ENCODE data around the gene SNX27. TPM values are rescaled to one million over a fixed set of nuclear protein-coding genes. Genes with fewer than 3 reads are reported as not detected.

Gene SNX27
- total RNA-seq, 2 experiments from 2014 or later: 13.2 to 13.3 TPM

- Histone ChIP-seq H3K4me3 (ENCODE audit: low read length) (no peak overlapping the region), H3K36me3 (ENCODE audit: insufficient read depth, low read length) (peaks cover 46% of the 10 kb centered on the region), H3K4me1 (ENCODE audit: insufficient read depth, low read length) (peaks cover 2% of the 10 kb centered on the region), H3K27ac (ENCODE audit: low read depth in 1 of 2, low read length in 2 of 2) (no peak overlapping the region), H3K9me3 (ENCODE audit: control insufficient read depth in 1 of 2, insufficient read depth in 1 of 2, low read length in 2 of 2) (no peaks in the 10 kb centered on the region), H3K27me3 (ENCODE audit: control insufficient read depth in 1 of 2, insufficient read depth in 2 of 2, low read length in 2 of 2) (no peaks in the 10 kb centered on the region)
- DNase-seq: no peak
- ChIA-PET CTCF (interaction anchor here (1.2 to 1.4 kb wide), 2 partner anchors 42 to 100 kb away, joined by 3 to 5 read pairs; no protein-coding TSS in a partner anchor), POLR2A (no interaction called here)
- no peaks in the 10 kb centered on the region for H3K27me3 Mint-ChIP-seq
- no peak overlapping the region for H3K4me3 Mint-ChIP-seq
- peaks cover 82% of the 10 kb centered on the region for H3K36me3 Mint-ChIP-seq (ENCODE audit: low read depth)
- ATAC-seq (ENCODE audit: poor library complexity): no peak
- intact Hi-C loops (cut with DNase I, micrococcal nuclease): loop anchor here in 1 of 2 experiments (1.0 kb wide), 1 partner anchor 143 kb away; no protein-coding TSS in a partner anchor
- no peak for TF ChIP-seq CTCF (IDR thresholded peaks at IDR 0.05)
- no peaks in the 10 kb centered on the region for H3K4me1 Mint-ChIP-seq (ENCODE audit: low read depth)
- H3K9me3 Mint-ChIP-seq: no peaks in the 10 kb centered on the region
- H3K27ac Mint-ChIP-seq: no peak overlapping the region
These were observed 81.3 kb downstream of the SNX27 start for GRCh38 chr1:151693057-151693651.

GRCh38 chr1:151701515-151701914, 89.7 kb downstream of the SNX27 start:
- Histone ChIP-seq H3K9me3 (ENCODE audit: control insufficient read depth in 1 of 2, insufficient read depth in 1 of 2, low read length in 2 of 2) (no peaks in the 10 kb centered on the region), H3K4me1 (ENCODE audit: insufficient read depth, low read length) (peaks cover 8% of the 10 kb centered on the region), H3K4me3 (ENCODE audit: low read length) (no peak overlapping the region), H3K27me3 (ENCODE audit: control insufficient read depth in 1 of 2, insufficient read depth in 2 of 2, low read length in 2 of 2) (no peaks in the 10 kb centered on the region), H3K27ac (ENCODE audit: low read depth in 1 of 2, low read length in 2 of 2) (no peak overlapping the region), H3K36me3 (ENCODE audit: insufficient read depth, low read length) (peaks cover 33% of the 10 kb centered on the region)
- ATAC-seq (ENCODE audit: poor library complexity) (no peak), DNase-seq (no peak)
- Mint-ChIP-seq H3K4me1 (ENCODE audit: low read depth) (peaks cover 4% of the 10 kb centered on the region), H3K27ac (no peak overlapping the region), H3K27me3 (no peaks in the 10 kb centered on the region), H3K36me3 (ENCODE audit: low read depth) (peaks cover 45% of the 10 kb centered on the region), H3K4me3 (no peak overlapping the region), H3K9me3 (no peaks in the 10 kb centered on the region)
- CTCF ChIA-PET: no interaction called here
- intact Hi-C loops (cut with DNase I, micrococcal nuclease): no loop called here
- no peak for TF ChIP-seq CTCF (IDR thresholded peaks at IDR 0.05)
- POLR2A ChIA-PET: no interaction called here

- H3K4me1 ChIP-seq (ENCODE audit: insufficient read depth, low read length): peaks cover 9% of the 10 kb centered on the region
- H3K27me3 Mint-ChIP-seq: no peaks in the 10 kb centered on the region
- no peak overlapping the region for H3K27ac Mint-ChIP-seq
- H3K4me3 ChIP-seq (ENCODE audit: low read length): no peak overlapping the region
- no peak overlapping the region for H3K27ac ChIP-seq (ENCODE audit: low read depth in 1 of 2, low read length in 2 of 2)
- H3K4me3 Mint-ChIP-seq: no peak overlapping the region
- intact Hi-C loops (cut with DNase I, micrococcal nuclease): no loop called here
- peaks cover 21% of the 10 kb centered on the region for H3K36me3 ChIP-seq (ENCODE audit: insufficient read depth, low read length)
- no peaks in the 10 kb centered on the region for H3K9me3 ChIP-seq (ENCODE audit: control insufficient read depth in 1 of 2, insufficient read depth in 1 of 2, low read length in 2 of 2)
- ChIA-PET CTCF (no interaction called here), POLR2A (no interaction called here)
- no peak for DNase-seq
- H3K36me3 Mint-ChIP-seq (ENCODE audit: low read depth): peaks cover 31% of the 10 kb centered on the region
- no peak for ATAC-seq (ENCODE audit: poor library complexity)
- no peak for TF ChIP-seq CTCF (IDR thresholded peaks at IDR 0.05)
- no peaks in the 10 kb centered on the region for H3K27me3 ChIP-seq (ENCODE audit: control insufficient read depth in 1 of 2, insufficient read depth in 2 of 2, low read length in 2 of 2)
- H3K4me1 Mint-ChIP-seq (ENCODE audit: low read depth): peaks cover 4% of the 10 kb centered on the region
- H3K9me3 Mint-ChIP-seq: no peaks in the 10 kb centered on the region
These were observed 91.1 kb downstream of the SNX27 start for GRCh38 chr1:151702936-151703335.

Measured in CD4-positive, alpha-beta T cell (primary cell).